WTC11 (cell line): ENCODE data around the gene ZRANB2.

Source experiments
- JAZF1 ChIP-seq: fragments of 250-450 bp; sonication (Bioruptor Pico); IDR thresholded peaks from 2 replicates; pipeline ENCODE4 v1.9.0; 2021; ENCODE audit warnings: moderate library complexity, mild to moderate bottlenecking, inconsistent platforms
- KAT7 ChIP-seq: sonication (generic); formaldehyde crosslinking; IDR thresholded peaks from 2 replicates; pipeline ENCODE4 v1.8.1; 2023; ENCODE audit warnings: missing genetic modification reagents, mild to moderate bottlenecking, borderline replicate concordance
- RELA ChIP-seq: sonication (generic); formaldehyde crosslinking; IDR thresholded peaks from 2 replicates; pipeline ENCODE4 v1.8.1; 2022; ENCODE audit warnings: missing genetic modification reagents, mild to moderate bottlenecking, borderline replicate concordance
- TEAD4 ChIP-seq: sonication (generic); formaldehyde crosslinking; IDR thresholded peaks from 2 replicates; pipeline ENCODE4 v1.8.0; 2022; ENCODE audit warnings: mild to moderate bottlenecking, missing genetic modification reagents
- TP53 ChIP-seq: sonication (generic); formaldehyde crosslinking; IDR thresholded peaks from 2 replicates; pipeline ENCODE4 v1.8.1; 2023; ENCODE audit warnings: mild to moderate bottlenecking, missing genetic modification reagents
- TF ChIP-seq, protein P1 (sequence below): fragments of 200-600 bp; IDR thresholded peaks from 2 replicates; pipeline ENCODE4 v1.8.0; 2022; ENCODE audit warnings: antibody characterized with exemption
- TF ChIP-seq, protein P2 (sequence below): sonication (generic); formaldehyde crosslinking; IDR thresholded peaks from 2 replicates; pipeline ENCODE4 v1.8.0; 2022; ENCODE audit warnings: mild to moderate bottlenecking, missing genetic modification reagents
- TF ChIP-seq, protein P3 (sequence below): sonication (generic); formaldehyde crosslinking; IDR thresholded peaks from 2 replicates; pipeline ENCODE4 v1.8.1; 2022; ENCODE audit warnings: low read depth, missing genetic modification reagents, borderline replicate concordance
- TF ChIP-seq, protein P4 (sequence below): sonication (generic); formaldehyde crosslinking; IDR thresholded peaks from 2 replicates; pipeline ENCODE4 v1.8.1; 2022; ENCODE audit warnings: mild to moderate bottlenecking, moderate library complexity, missing genetic modification reagents
- TF ChIP-seq, protein P5 (sequence below): sonication (generic); formaldehyde crosslinking; IDR thresholded peaks from 2 replicates; pipeline ENCODE4 v1.8.0; 2022; ENCODE audit warnings: mild to moderate bottlenecking, missing genetic modification reagents

DNA sequence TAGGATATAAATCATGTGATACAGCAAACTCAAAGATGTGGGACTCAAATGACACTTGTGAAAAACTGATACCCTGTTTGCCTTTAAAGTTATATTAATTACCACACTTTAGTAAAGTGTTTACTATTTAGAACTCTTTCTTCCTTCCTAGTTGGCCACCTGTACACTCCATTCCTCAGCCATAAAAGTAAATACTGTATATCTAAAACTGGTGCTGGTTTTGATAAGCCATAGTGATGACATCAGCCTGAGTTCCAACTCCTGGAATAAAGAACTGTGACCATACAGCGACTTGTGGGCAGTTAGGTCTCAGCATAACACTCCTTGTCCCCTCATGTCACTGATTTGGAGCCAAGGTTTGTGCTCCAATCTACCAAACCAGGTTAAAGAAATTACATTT, 36.0 kb downstream of the ZRANB2 start:
- TF ChIP-seq RELA (CRISPR knock-in tag): no peak
- TF ChIP-seq, protein P1, sequence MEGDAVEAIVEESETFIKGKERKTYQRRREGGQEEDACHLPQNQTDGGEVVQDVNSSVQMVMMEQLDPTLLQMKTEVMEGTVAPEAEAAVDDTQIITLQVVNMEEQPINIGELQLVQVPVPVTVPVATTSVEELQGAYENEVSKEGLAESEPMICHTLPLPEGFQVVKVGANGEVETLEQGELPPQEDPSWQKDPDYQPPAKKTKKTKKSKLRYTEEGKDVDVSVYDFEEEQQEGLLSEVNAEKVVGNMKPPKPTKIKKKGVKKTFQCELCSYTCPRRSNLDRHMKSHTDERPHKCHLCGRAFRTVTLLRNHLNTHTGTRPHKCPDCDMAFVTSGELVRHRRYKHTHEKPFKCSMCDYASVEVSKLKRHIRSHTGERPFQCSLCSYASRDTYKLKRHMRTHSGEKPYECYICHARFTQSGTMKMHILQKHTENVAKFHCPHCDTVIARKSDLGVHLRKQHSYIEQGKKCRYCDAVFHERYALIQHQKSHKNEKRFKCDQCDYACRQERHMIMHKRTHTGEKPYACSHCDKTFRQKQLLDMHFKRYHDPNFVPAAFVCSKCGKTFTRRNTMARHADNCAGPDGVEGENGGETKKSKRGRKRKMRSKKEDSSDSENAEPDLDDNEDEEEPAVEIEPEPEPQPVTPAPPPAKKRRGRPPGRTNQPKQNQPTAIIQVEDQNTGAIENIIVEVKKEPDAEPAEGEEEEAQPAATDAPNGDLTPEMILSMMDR: no peak
- TF ChIP-seq, protein P2, sequence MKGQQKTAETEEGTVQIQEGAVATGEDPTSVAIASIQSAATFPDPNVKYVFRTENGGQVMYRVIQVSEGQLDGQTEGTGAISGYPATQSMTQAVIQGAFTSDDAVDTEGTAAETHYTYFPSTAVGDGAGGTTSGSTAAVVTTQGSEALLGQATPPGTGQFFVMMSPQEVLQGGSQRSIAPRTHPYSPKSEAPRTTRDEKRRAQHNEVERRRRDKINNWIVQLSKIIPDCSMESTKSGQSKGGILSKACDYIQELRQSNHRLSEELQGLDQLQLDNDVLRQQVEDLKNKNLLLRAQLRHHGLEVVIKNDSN (CRISPR knock-in tag): no peak
- no peak for TF ChIP-seq TP53
- TF ChIP-seq, protein P3, sequence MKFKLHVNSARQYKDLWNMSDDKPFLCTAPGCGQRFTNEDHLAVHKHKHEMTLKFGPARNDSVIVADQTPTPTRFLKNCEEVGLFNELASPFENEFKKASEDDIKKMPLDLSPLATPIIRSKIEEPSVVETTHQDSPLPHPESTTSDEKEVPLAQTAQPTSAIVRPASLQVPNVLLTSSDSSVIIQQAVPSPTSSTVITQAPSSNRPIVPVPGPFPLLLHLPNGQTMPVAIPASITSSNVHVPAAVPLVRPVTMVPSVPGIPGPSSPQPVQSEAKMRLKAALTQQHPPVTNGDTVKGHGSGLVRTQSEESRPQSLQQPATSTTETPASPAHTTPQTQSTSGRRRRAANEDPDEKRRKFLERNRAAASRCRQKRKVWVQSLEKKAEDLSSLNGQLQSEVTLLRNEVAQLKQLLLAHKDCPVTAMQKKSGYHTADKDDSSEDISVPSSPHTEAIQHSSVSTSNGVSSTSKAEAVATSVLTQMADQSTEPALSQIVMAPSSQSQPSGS (CRISPR knock-in tag): no peak
- TF ChIP-seq JAZF1 (CRISPR knock-in tag): no peak
- TF ChIP-seq, protein P4, sequence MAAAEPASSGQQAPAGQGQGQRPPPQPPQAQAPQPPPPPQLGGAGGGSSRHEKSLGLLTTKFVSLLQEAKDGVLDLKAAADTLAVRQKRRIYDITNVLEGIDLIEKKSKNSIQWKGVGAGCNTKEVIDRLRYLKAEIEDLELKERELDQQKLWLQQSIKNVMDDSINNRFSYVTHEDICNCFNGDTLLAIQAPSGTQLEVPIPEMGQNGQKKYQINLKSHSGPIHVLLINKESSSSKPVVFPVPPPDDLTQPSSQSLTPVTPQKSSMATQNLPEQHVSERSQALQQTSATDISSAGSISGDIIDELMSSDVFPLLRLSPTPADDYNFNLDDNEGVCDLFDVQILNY (CRISPR knock-in tag): no peak
- TF ChIP-seq, protein P5, sequence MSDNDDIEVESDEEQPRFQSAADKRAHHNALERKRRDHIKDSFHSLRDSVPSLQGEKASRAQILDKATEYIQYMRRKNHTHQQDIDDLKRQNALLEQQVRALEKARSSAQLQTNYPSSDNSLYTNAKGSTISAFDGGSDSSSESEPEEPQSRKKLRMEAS (CRISPR knock-in tag): no peak
- TF ChIP-seq KAT7 (CRISPR knock-in tag): no peak
- no peak for TF ChIP-seq TEAD4 (CRISPR knock-in tag)
